ENCODE results near the gene NANOGP8. TPM values are rescaled to one million over a fixed set of nuclear protein-coding genes. Genes with fewer than 3 reads are reported as not detected.

Gene NANOGP8
- total RNA-seq, 1 donor, result not detected

DNA sequence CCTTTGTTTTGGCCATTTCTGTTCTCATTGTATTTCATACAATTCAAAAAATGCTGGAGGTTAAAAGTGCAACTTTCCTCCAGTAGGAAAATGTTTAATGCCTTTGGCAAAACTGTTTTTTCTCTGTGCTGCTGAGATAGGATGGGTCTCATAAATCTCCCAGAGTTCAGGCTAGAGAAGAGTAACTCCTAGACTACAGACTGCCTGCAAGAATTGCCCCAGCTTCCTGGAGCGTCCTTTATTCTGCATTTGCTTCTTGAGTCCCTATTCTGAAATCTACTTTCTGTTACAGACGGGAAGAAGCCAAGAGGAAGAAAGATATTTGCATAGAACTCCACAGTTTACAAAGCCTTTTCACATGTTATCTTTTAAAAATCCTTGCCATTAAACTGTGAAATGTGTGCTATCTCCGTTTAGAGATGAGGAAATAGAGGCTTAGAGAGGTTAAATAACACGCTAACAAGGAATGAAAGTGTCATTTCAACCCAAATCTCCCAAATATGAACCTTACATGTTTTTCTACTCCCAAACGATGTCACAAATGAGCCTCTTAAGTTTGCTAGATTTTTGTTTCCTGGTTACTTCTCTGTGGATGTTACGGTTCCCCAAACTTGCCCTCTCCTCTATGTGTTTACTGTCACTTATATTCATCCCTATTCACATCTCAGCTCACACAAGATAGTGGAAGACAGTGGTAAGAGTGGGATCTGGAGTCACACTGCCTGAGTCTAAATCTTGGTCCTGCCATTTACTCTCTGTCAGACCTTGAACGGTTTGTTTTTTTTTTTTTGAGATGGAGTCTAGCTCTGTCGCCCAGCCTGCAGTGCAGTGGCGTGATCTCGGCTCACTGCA, 17.4 kb downstream of the NANOGP8 start:
- H3K4me3 ChIP-seq (ENCODE audit: low read depth, low read length), result peak overlapping the region; percentile 40
- DNase-seq (ENCODE audit: low read depth), result peak; percentile 78
- TF ChIP-seq, protein P1, sequence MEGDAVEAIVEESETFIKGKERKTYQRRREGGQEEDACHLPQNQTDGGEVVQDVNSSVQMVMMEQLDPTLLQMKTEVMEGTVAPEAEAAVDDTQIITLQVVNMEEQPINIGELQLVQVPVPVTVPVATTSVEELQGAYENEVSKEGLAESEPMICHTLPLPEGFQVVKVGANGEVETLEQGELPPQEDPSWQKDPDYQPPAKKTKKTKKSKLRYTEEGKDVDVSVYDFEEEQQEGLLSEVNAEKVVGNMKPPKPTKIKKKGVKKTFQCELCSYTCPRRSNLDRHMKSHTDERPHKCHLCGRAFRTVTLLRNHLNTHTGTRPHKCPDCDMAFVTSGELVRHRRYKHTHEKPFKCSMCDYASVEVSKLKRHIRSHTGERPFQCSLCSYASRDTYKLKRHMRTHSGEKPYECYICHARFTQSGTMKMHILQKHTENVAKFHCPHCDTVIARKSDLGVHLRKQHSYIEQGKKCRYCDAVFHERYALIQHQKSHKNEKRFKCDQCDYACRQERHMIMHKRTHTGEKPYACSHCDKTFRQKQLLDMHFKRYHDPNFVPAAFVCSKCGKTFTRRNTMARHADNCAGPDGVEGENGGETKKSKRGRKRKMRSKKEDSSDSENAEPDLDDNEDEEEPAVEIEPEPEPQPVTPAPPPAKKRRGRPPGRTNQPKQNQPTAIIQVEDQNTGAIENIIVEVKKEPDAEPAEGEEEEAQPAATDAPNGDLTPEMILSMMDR (IDR thresholded peaks at IDR 0.05; ENCODE audit: insufficient read depth, low read depth, low read length), result no peak

DNA sequence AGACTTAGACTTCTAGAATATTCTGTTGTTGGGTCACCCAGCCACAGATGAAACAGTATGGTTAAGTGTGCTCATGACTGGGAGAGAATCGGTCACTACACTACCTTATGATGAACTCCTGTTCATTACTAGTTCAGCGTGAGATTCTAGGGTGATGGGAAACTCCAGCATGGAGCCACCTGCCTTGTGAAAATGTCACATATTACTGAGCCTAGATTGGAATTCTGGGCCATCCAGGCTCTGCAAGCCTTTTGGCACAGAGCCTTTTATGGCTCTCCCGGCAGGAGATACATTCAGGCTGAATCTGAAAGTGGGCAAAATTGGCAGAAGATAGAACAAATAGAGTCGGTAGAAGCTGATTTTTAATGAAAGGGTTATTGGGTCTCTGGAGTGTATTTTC, 19.0 kb downstream of the NANOGP8 start:
- TF ChIP-seq, protein P1 (IDR thresholded peaks at IDR 0.05; ENCODE audit: insufficient read depth, low read depth, low read length), result no peak
- no peak for DNase-seq (ENCODE audit: low read depth)
- H3K4me3 ChIP-seq (ENCODE audit: low read depth, low read length), result no peak overlapping the region

DNA sequence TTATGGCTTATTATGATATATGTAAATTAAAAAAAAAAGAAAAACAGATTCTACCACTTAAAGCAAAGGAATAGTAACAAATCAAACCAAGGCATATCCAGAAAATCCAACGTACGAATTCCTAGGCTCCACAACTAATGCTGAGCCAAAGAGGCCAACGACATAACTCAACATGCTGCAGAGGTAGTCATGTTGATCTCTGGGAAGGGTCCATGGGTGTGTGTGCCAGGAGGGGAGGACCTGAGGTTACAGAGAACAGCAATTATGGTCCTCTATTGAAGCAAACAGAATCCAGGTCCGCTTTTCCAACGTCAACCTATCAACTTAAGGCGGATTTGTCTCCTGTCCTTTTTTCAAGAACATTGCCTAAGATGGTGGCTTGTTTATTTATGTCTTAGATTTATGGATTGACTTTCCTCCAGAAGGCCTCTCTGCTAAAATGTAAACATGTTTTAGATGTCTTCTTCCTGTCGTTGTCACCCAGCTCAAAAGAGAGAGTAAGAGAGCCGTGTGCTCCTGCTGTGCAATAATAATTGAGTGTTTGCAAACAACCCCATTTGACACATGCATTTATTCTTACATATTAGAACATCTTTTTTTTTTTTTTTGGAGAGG, 20.4 kb downstream of the NANOGP8 start:
- peak; percentile 39 for DNase-seq (ENCODE audit: low read depth)
- TF ChIP-seq, protein P1 (IDR thresholded peaks at IDR 0.05; ENCODE audit: insufficient read depth, low read depth, low read length), result no peak
- no peak overlapping the region for H3K4me3 ChIP-seq (ENCODE audit: low read depth, low read length)

DNA sequence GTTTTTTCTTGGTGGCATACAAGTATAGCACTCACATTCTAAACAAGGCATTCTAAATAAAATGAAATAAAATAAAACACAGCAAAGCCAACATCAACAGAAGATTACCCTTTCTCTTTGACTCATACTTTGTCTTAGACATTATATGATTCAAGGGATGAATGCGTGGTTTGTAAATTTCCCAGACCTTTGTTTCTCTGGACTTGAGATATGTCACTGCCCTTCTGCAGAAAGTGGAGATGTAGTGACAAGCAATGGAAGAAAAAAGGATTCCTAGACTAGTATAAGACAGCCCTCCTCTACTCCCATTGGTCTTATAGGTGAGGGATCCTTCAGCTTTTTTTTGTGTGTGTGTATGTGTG, 22.4 kb downstream of the NANOGP8 start:
- H3K4me3 ChIP-seq (ENCODE audit: low read depth, low read length), result no peak overlapping the region
- no peak for DNase-seq (ENCODE audit: low read depth)
- TF ChIP-seq, protein P1 (IDR thresholded peaks at IDR 0.05; ENCODE audit: insufficient read depth, low read depth, low read length), result no peak

DNA sequence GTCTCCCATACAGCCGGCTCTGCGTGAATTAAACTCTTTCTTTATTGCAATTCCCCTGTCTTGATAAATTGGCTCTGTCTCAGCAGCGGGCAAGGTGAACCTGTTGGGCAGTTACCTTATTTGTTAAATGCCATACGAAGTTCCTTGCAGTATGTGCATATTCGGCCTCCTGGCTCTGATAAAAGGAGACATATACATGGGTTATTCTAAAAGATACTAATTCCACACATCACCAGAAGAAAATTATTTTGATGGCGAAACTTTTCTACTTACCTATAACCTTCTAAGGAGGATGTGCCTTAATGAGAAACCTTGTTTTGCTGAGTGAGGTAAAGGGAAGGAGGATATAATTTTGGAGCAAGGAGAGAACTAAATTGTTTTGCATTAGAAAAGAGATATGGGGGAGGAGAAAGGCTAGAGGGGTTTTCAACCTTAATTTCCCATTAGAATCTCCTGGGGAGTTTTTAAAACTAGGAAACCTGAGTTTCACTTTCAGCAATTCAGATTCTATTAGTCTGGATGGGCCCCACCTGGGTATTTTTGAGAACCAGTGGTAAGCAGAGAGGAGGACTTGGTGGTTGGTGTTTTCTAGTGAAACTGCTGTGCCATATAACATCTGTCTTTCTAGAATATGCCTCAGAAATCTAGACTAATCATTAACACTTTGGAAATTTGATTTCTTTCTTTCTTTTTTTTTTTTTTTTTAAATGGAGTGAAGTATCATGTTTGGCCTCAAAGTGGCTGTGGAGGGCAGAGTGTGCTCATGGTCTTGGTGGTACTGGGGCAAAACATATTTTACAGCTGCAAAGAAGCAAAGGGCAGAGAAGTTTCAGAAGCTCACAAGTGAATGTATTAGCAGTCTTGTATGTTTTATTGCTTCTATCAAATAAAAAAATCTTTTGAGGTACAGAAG, 23.0 kb downstream of the NANOGP8 start:
- no peak for DNase-seq (ENCODE audit: low read depth)
- TF ChIP-seq, protein P1 (IDR thresholded peaks at IDR 0.05; ENCODE audit: insufficient read depth, low read depth, low read length), result no peak
- no peak overlapping the region for H3K4me3 ChIP-seq (ENCODE audit: low read depth, low read length)

DNA sequence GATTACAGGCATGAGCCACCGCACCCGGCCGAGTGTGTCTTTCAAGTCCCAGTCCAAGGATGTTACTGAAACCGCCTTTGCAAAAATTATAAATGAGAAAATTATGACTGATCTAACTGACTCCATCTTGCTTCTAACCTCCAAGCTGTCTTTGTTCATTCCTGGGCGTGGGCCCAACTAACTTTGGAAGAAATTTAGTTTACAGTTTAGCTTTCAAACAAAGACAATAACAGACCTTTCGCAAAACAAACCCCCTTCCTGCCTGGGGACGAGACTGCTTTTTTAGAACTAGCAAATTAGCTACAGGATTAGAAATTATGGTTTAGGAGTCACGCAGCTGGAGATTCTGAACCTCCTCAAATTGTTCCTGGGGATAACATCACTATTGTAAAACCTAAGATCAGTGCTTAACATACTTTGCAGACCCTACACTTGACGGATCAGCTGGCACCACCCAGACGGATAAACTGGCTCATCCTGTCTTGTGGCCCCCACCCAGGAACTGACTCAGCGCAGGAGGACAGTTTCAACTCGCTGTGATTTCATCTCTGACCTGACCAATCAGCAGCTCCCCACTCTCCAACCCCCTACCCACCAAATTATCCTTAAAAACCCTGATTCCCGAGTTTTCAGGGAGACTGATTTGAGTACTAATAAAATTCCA, 23.8 kb downstream of the NANOGP8 start:
- TF ChIP-seq, protein P1 (IDR thresholded peaks at IDR 0.05; ENCODE audit: insufficient read depth, low read depth, low read length), result no peak
- no peak overlapping the region for H3K4me3 ChIP-seq (ENCODE audit: low read depth, low read length)
- peak; percentile 63 for DNase-seq (ENCODE audit: low read depth)

Data from fibroblast of villous mesenchyme (primary cell).